ENCODE data around the gene CCNL1. TPM values are rescaled to one million over a fixed set of nuclear protein-coding genes. Genes with fewer than 3 reads are reported as not detected.
A peak's percentile ranks its signal among the peaks of the same experiment; 100 is the strongest.

Gene CCNL1
- total and polyA plus RNA-seq, 8 donors, result 82.6 to 319 (median 205) TPM

DNA sequence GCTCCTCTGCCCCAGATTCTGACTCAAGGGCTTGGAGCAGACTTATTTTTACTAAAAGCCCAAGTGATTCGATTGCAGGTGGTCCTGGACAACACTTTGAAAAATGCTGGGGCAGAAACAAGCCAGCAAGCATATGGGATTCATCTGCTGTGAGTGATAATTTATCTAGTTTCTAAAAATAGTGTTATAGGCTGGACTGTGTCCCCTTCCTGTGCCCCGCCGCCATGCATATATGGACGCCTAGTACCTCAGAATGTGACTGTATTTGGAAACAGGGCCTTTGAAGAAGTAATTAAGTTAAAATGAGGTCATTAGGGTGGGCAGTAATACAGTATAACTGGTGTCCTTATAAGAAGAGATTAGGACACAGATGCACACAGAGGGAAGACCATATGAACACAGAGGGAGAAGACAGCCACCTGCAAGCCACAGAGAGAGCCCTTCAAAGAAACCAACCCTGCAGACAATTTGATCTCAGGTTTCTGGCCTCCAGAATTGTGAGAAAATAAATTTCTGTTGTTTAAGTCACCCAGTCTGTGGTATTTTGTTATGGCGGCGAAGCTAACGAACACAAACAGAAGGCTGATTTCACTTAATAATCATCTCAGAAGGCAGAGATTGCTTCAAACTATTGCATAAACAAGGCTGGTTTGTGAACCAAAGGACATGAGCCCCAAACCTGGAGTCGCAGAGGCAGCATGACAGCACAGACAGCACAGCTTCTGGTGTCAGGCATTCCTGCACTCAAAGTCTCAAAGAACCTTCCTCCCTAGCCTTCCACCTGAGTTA, 59.1 kb downstream of the CCNL1 start:
- no peak for ATAC-seq
- Histone ChIP-seq H3K4me1 (peaks cover 4 to 10% of the 10 kb centered on the region in 2 donors), H3K4me3 (no peak overlapping the region), H3K27me3 (no peaks in the 10 kb centered on the region), H3K36me3 (no peaks in the 10 kb centered on the region), H3K9me3 (no peaks in the 10 kb centered on the region), H3K27ac (no peak overlapping the region)
- intact Hi-C loops (cut with DNase I), result no loop called here
- no peak for DNase-seq
- TF ChIP-seq CTCF (IDR thresholded peaks at IDR 0.05), result no peak

DNA sequence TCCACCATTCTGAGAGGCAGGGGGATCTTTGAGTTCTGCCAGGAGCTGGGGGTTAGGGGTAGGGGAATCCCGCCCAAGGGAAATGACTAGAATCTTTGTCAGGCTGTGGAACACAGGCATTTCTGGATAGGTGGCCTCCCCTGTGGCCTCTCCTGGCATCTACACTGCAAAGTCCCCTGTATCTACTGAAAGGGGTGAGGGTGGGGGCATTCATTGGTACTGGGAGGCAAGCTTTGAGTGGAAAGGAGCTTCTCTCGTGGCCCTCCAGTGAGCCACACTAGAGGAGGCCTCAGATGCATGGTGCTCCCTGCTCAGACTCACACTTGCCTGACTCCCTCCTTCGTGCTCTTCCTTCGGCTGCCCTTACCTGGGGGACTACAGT, 59.9 kb downstream of the CCNL1 start:
- intact Hi-C loops (cut with DNase I), result no loop called here
- no peaks in the 10 kb centered on the region for H3K9me3 ChIP-seq
- no peaks in the 10 kb centered on the region for H3K36me3 ChIP-seq
- H3K4me1 ChIP-seq, result peaks cover 4 to 10% of the 10 kb centered on the region in 2 donors
- DNase-seq (no peak), ATAC-seq (no peak)
- H3K27me3 ChIP-seq, result no peaks in the 10 kb centered on the region
- no peak for TF ChIP-seq CTCF (IDR thresholded peaks at IDR 0.05)
- no peak overlapping the region for H3K27ac ChIP-seq
- H3K4me3 ChIP-seq, result no peak overlapping the region

DNA sequence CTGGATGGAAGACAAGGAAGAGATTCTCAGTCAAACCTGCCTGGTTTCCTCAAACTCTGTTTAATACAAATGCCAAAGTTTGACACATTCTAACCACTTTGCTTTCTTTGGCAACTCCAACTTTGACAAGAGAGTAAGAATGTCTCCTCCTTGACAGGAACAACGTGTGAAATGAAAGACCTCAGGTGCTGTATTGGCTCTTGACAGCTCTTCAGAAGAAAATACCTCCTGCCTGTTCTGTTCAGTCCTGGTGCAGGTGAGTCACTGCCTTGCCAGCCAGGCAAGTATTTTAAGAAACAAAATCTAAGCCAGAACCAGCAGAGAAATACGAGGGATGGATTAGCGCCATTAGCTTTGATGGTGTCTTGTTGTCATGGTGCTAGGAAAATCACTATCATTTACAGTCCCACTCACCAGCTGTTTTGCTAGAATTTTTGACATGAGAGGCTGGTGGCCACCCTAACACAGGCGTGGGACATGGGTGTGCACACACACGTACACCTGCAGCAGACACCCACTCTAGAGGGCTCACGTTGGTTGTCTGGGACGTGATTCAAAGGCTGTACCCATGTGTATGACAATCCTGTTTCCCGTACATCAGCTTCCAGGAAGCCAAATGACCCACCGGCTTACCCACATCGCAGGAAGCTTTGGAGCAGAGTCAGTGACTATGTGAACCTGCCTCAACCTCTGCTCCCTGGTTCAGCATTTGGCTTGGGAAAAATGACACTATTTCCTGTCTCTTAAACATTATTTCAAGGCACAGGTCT, 60.4 kb downstream of the CCNL1 start:
- intact Hi-C loops (cut with DNase I), result no loop called here
- Histone ChIP-seq H3K27ac (peak overlapping the region; percentile 10 to 62), H3K9me3 (no peaks in the 10 kb centered on the region), H3K4me3 (no peak overlapping the region), H3K27me3 (no peaks in the 10 kb centered on the region), H3K36me3 (no peaks in the 10 kb centered on the region), H3K4me1 (peaks cover 4 to 10% of the 10 kb centered on the region in 2 donors)
- TF ChIP-seq CTCF (IDR thresholded peaks at IDR 0.05), result no peak
- ATAC-seq (peak; percentile 87), DNase-seq (no peak)

DNA sequence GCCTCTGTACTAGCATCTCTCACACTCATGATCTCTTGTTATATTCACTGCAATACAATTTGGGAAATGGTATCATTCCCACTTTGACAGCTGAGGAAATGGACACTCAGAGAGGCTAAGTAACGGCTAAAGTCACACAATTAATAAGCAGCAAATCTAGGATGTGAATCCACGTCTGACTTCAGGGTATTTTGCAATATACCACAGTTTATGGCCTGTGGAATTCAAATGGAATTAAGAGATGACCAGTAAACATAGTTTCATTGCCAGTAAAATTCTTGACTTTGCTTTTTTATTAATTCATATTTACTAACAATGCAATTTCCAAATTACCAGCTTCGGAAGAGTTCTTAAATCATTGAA, 61.1 kb downstream of the CCNL1 start:
- H3K4me3 ChIP-seq, result no peak overlapping the region
- H3K9me3 ChIP-seq, result no peaks in the 10 kb centered on the region
- H3K36me3 ChIP-seq, result no peaks in the 10 kb centered on the region
- DNase-seq (no peak), ATAC-seq (peak; percentile 31)
- peak overlapping the region in 1 of 2 donors; percentile 62 for H3K27ac ChIP-seq
- intact Hi-C loops (cut with DNase I), result no loop called here
- TF ChIP-seq CTCF (IDR thresholded peaks at IDR 0.05), result no peak
- H3K27me3 ChIP-seq, result no peaks in the 10 kb centered on the region
- peaks cover 4 to 10% of the 10 kb centered on the region in 2 donors for H3K4me1 ChIP-seq

- Histone ChIP-seq H3K36me3 (no peaks in the 10 kb centered on the region), H3K27ac (peak overlapping the region in 1 of 2 donors; percentile 62), H3K4me1 (peaks cover 4 to 10% of the 10 kb centered on the region in 2 donors), H3K9me3 (no peaks in the 10 kb centered on the region), H3K27me3 (no peaks in the 10 kb centered on the region), H3K4me3 (no peak overlapping the region)
- TF ChIP-seq CTCF (IDR thresholded peaks at IDR 0.05), result no peak
- ATAC-seq, result no peak
- intact Hi-C loops (cut with DNase I), result no loop called here
- no peak for DNase-seq
Observed at GRCh38 chr3:157098121-157098822, 61.7 kb downstream of the CCNL1 start.

Data from left lung (tissue), 10 donors.